G401 (cell line): ENCODE data around the gene ZNF609. TPM values are rescaled to one million over a fixed set of nuclear protein-coding genes. Genes with fewer than 3 reads are reported as not detected.

Experiments used
- DNase-seq: peaks from one replicate; pipeline ENCODE4 v3.0.0-alpha.2; 2015; ENCODE audit warnings: low spot score
- in situ Hi-C: cut with HindIII; loops from 2 replicates; pipeline ENCODE4 v1.10.0; 2016; ENCODE audit warnings: low sequenced_read_pairs, mixed read lengths
- total RNA-seq: library from RNA; depleted of rRNA; stranded (reverse); fragments of >200 nt; shearing (Covaris generic); gene quantifications from 2 replicates; pipeline ENCODE4 v1.2.3, GENCODE V29; 2014

The ZNF609 gene
- total RNA-seq, 1 experiment from 2014 or later, result 17.0 TPM

DNA sequence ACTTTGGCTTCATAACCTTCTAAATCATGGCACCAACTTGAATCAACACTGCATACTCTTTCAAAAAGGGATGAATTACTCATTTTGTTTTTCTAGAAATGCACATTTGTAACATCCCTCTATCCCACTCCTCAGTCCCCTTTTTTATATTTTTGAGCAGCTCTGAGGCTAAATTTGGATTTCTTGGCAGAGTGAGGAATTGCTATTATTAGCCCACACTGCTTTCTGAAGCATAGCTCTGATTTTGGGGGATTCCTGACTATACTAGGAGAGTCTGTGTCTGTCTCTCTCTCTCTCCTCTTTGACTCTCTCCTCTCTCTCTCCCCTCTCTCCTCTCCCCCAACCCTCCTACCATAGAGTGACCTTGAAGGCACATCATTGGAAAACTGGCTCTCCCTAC is 238.4 kb downstream of the ZNF609 start:
- in situ Hi-C loops, result no loop called here
- no peak for DNase-seq

DNA sequence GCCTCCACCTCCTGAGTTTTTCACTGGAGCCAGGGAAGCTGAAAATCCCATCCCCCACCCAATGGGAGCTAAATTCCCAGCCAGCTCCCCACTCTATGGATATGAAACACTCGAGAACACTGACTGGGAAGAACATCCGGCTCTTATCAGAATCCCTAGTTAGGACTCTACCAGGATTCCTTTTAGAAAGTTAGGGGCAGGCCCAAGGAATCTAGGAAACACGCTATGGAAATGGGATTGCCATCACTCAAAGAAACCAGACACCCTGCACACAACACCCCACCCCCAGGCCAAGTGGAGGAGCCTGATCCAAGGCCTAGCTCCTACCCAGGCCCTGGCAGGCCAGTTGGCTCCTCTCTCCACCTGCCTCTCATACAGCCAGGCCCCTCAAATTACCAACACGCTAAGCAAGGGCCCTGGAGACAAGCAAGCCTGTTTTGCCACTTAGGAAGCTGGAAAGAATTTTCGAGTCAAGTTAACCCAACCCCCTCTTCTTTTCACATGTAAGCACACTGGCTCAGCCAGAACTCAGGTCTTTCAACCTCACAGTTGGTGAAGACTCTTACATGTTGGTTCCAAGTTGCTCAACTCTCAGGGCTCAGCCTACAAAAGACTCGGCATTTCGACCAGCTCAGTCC is 239.5 kb downstream of the ZNF609 start:
- in situ Hi-C loops, result no loop called here
- DNase-seq, result peak; percentile 36

DNA sequence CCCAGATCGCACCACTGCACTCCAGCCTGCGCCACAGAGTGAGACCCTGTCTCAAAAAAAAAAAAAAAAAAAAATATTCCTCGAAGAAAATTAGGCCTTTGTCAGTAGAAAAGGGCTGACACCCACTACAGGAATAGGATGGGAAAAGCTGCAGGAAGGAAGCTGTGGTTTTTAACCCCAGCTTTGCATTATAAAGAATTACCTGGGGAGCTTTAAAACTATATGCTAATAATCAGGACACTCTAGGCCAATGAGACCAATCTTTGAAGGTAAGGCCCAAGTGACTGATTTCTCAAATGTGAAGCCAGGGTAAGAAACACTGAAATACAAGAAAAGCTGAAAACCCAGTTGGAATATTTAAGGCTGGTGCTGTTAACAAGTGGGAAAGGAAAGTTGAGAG is 240.7 kb downstream of the ZNF609 start:
- in situ Hi-C loops, result no loop called here
- no peak for DNase-seq

GRCh38 chr15:64701482-64702184 is 241.3 kb downstream of the ZNF609 start:
- in situ Hi-C loops, result no loop called here
- DNase-seq, result no peak

- in situ Hi-C loops, result no loop called here
These were observed 242.6 kb downstream of the ZNF609 start for GRCh38 chr15:64702816-64703631.

GRCh38 chr15:64703632-64703959 is 243.2 kb downstream of the ZNF609 start:
- in situ Hi-C loops, result no loop called here
- DNase-seq, result peak; percentile 68

More at GRCh38 chr15:64702816-64703631, 242.6 kb downstream of the ZNF609 start:
- peak; percentile 95 for DNase-seq

DNA sequence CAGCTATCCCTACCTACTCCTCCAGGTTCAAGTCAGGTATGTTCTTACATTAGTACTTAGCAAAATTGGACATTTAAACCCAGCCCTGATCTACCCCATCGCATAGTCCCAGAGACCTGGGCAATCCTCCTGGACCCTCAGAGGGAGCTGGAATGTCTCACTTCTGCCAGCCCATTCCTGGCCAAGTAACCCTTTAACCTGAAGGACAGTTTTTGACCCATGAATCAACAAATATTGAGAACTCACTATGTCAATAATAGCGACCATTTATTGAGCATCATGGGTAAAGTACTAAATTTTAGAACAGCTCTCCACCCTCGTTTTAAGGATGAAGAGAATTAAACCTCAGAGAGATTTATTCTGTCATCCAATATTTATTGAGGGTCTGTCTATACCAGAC is 244.6 kb downstream of the ZNF609 start:
- in situ Hi-C loops, result no loop called here
- no peak for DNase-seq

- in situ Hi-C loops, result no loop called here
These were observed 245.9 kb downstream of the ZNF609 start for GRCh38 chr15:64706011-64706911.

GRCh38 chr15:64710676-64711428 is 250.5 kb downstream of the ZNF609 start:
- no peak for DNase-seq
- in situ Hi-C loops, result no loop called here

More at GRCh38 chr15:64706011-64706911, 245.9 kb downstream of the ZNF609 start:
- no peak for DNase-seq

DNA sequence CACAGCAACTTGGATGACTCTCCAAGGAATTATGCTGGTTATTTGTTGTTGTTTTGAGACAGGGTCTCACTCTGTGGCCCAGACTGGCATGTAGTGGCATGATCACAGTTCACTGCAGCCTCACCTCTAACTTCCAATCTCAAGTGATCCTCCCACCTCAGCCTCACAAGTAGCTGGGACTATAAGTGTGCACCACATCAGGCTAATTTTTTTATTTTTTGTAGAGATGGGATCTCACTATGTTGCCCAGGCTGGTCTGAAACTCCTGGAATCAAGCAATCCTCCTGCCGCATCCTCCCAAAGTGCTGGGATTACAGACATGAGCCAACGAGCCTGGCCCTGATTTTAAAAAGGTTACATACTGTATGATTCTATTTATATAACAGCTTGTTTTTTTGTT is 252.0 kb downstream of the ZNF609 start:
- in situ Hi-C loops, result no loop called here
- DNase-seq, result no peak

DNA sequence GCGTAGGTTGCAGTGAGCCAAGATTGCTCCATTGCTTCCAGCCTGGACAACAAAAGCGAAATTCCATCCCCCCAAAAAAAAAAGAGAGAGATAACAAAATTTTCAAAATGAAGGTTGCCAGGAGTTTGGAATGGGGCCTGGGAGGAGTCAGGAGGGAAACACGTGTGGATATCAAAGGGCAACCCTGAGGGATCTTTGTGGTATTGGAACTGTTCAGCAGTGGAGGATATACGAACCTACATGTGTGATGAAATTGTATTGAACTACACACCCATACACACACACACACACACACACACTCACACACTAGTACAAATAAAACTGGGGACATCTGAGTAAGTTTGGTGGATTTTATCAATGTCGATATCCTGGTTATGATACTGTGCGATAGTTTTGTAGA is 253.2 kb downstream of the ZNF609 start:
- DNase-seq, result no peak
- in situ Hi-C loops, result no loop called here

DNA sequence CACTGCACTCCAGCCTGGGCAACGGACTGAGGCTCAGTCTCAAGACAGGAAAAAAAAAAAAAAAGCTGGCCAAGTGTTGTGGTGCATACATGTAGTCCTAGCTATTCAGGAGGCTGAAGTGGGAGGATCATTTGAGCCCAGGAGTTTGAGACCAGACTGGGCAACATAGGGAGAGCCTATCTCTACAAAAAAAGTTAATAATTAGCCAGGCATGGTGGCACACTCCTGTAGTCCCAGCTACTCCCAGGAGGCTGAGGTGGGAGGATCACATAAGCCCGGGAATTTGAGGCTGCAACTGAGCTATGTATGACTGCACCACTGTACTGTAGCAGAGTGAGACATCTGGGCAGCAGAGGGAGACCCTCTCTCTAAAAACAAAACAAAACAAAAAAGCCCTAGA is 256.1 kb downstream of the ZNF609 start:
- in situ Hi-C loops, result no loop called here
- no peak for DNase-seq

GRCh38 chr15:64717130-64717529 is 256.8 kb downstream of the ZNF609 start:
- DNase-seq, result no peak
- in situ Hi-C loops, result no loop called here

GRCh38 chr15:64717735-64718495 is 257.5 kb downstream of the ZNF609 start:
- in situ Hi-C loops, result no loop called here
- DNase-seq, result no peak

- DNase-seq, result no peak
- in situ Hi-C loops, result no loop called here
These were observed 259.8 kb downstream of the ZNF609 start for GRCh38 chr15:64720188-64720587.

GRCh38 chr15:64730151-64730550 is 269.8 kb downstream of the ZNF609 start:
- no peak for DNase-seq
- in situ Hi-C loops, result no loop called here

DNA sequence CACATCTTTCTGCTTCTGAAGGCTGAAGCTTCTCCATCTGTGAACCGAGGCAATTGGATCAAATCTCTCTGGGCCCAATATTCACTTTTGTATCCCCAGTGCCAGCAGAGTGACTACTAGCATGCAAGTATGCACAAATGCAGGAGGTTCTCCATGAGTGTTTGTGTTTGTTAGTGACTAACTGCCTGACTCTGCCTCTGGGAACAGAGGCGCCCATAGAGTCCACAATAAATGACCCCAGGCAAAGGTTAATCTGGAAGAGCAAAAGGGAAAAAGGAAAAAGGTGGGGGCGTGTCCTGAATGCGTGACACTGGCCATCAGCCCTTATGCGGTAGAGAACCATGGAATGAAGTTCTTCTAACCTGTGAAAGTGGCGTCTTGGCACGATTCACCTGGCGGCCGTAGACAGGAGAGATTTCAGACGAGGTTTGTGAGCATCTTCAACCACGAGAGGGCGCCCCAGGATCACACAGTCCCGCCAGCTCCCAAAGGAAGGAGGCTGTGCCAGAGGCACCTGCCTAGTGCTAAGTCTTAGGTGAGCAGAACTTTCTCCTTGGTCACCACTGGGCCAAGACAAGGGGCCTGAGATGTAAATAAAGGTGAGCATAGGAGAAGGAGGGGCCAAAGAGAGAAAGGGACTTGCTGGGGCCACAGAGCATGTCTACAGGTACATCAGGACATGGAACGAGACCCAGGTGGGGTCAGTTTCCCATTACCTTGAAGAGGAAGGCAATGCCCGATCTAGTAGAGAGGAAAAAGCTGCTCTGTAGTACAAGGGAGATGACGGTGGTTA is 270.8 kb downstream of the ZNF609 start:
- DNase-seq, result peak; percentile 86
- in situ Hi-C loops, result no loop called here
